Esophagus (tissue), 2 donors: ENCODE data around the gene ARHGEF19. TPM values are rescaled to one million over a fixed set of nuclear protein-coding genes. Genes with fewer than 3 reads are reported as not detected.
A peak's percentile ranks its signal among the peaks of the same experiment; 100 is the strongest.

Experiments used
- H3K27ac ChIP-seq, 2 donors: one replicate each; pipeline ENCODE4 v1.5.1; 2013; ENCODE audit warnings: low read depth in 2 of 2, mild to moderate bottlenecking in 2 of 2, inconsistent platforms in 1 of 2, low read length in 1 of 2, moderate library complexity in 1 of 2
- H3K27me3 ChIP-seq, 2 donors: one replicate each; pipeline ENCODE4 v1.6.1; 2013; ENCODE audit warnings: low read length in 2 of 2, control low read depth in 1 of 2, mild to moderate bottlenecking in 1 of 2; ENCODE audit not compliant: insufficient read depth in 2 of 2, control insufficient read depth in 1 of 2
- H3K36me3 ChIP-seq, 2 donors: one replicate each; pipeline ENCODE4 v1.6.1; 2013; ENCODE audit warnings: low read length in 1 of 2; ENCODE audit not compliant: control insufficient read depth in 2 of 2, insufficient read depth in 2 of 2
- H3K4me1 ChIP-seq, 2 donors: one replicate each; pipeline ENCODE4 v1.6.1; 2013; ENCODE audit warnings: low read length in 1 of 2; ENCODE audit not compliant: control insufficient read depth in 2 of 2, insufficient read depth in 2 of 2
- H3K4me3 ChIP-seq, 2 donors: one replicate each; pipeline ENCODE4 v1.5.1; 2013; ENCODE audit warnings: low read length in 2 of 2, mild to moderate bottlenecking in 2 of 2, low read depth in 1 of 2, moderate library complexity in 1 of 2
- H3K9me3 ChIP-seq, 2 donors: one replicate each; pipeline ENCODE4 v1.6.1; 2013; ENCODE audit warnings: mild to moderate bottlenecking in 2 of 2, low read depth in 1 of 2, low read length in 1 of 2, moderate library complexity in 1 of 2; ENCODE audit not compliant: control insufficient read depth in 2 of 2, insufficient read depth in 1 of 2
- WGBS, 2 donors: extraction: QIAGEN DNeasy Blood & Tissue Kit; methylation state at CpG; one replicate each; pipeline ENCODE4 v1.1.7; 2013; 5-methylcytosine and 5-hydroxymethylcytosine counted together
- polyA plus RNA-seq, 2 donors: library from polyadenylated mRNA; stranded (reverse); fragments of 200-250 nt; gene quantifications; one replicate each; pipeline ENCODE4 v1.2.3, GENCODE V29; 2013
- donor health status: healthy with polysubstance abuse.
- donor health status: Bipolar disorder and iron deficiency.

The ARHGEF19 gene
- polyA plus RNA-seq, 2 donors, result 20.1 to 31.1 TPM

GRCh38 chr1:16236511-16237342 lies 24.3 kb upstream of the ARHGEF19 start, which contains the start of gene CPLANE2:
Gene CPLANE2, minus strand, starts transcription at chr1:16237183. Its CDS starts 441 bp downstream, at chr1:16236742.
- peak within 1 kb of the TSS; percentile 53 to 61 for H3K4me3 ChIP-seq
- H3K27me3 ChIP-seq, result no peaks in the 10 kb centered on the region
- H3K9me3 ChIP-seq, result no peaks in the 10 kb centered on the region
- H3K27ac ChIP-seq, result peak within 1 kb of the TSS; percentile 92 to 99
- peaks cover 10 to 11% of the 10 kb centered on the region in 2 donors for H3K36me3 ChIP-seq
- 1 to 4% methylated on average over 44 to 57 of the region's 57 CpGs for WGBS, 2 donors
- H3K4me1 ChIP-seq, result peaks cover 0 to 13% of the 10 kb centered on the region in 2 donors

GRCh38 chr1:16235944-16236510 lies 23.6 kb upstream of the ARHGEF19 start:
- Histone ChIP-seq H3K27ac (peak overlapping the region; percentile 90 to 99), H3K27me3 (no peaks in the 10 kb centered on the region), H3K4me1 (peaks cover 0 to 8% of the 10 kb centered on the region in 2 donors), H3K9me3 (no peaks in the 10 kb centered on the region), H3K4me3 (peak overlapping the region; percentile 53 to 61), H3K36me3 (peaks cover 10 to 12% of the 10 kb centered on the region in 2 donors)
- 32 to 35% methylated on average over 6 of the region's 6 CpGs for WGBS, 2 donors

- peaks cover 10 to 16% of the 10 kb centered on the region in 2 donors for H3K36me3 ChIP-seq
- H3K9me3 ChIP-seq, result no peaks in the 10 kb centered on the region
- 90 to 96% methylated on average over 2 of the region's 2 CpGs for WGBS, 2 donors
- H3K27ac ChIP-seq, result peak overlapping the region; percentile 57 to 75
- no peaks in the 10 kb centered on the region for H3K27me3 ChIP-seq
- H3K4me3 ChIP-seq, result no peak overlapping the region
- H3K4me1 ChIP-seq, result peaks cover 0 to 8% of the 10 kb centered on the region in 2 donors
These were observed 22.9 kb upstream of the ARHGEF19 start for GRCh38 chr1:16235347-16235746.

GRCh38 chr1:16233431-16233830 lies 21.0 kb upstream of the ARHGEF19 start:
- H3K36me3 ChIP-seq, result peaks cover 10 to 16% of the 10 kb centered on the region in 2 donors
- H3K4me3 ChIP-seq, result no peak overlapping the region
- H3K4me1 ChIP-seq, result peaks cover 0 to 8% of the 10 kb centered on the region in 2 donors
- WGBS, 2 donors, result 95 to 97% methylated on average over 8 of the region's 8 CpGs
- H3K9me3 ChIP-seq, result no peaks in the 10 kb centered on the region
- no peak overlapping the region for H3K27ac ChIP-seq
- H3K27me3 ChIP-seq, result no peaks in the 10 kb centered on the region

GRCh38 chr1:16232316-16232710 lies 19.9 kb upstream of the ARHGEF19 start:
- Histone ChIP-seq H3K9me3 (no peaks in the 10 kb centered on the region), H3K27ac (no peak overlapping the region), H3K36me3 (peaks cover 10 to 16% of the 10 kb centered on the region in 2 donors), H3K4me3 (no peak overlapping the region), H3K27me3 (no peaks in the 10 kb centered on the region), H3K4me1 (peaks cover 0 to 6% of the 10 kb centered on the region in 2 donors)
- 92 to 96% methylated on average over 5 of the region's 5 CpGs for WGBS, 2 donors

GRCh38 chr1:16231331-16232315 lies 19.2 kb upstream of the ARHGEF19 start:
- no peak overlapping the region for H3K4me3 ChIP-seq
- 91 to 92% methylated on average over 34 to 35 of the region's 35 CpGs for WGBS, 2 donors
- H3K4me1 ChIP-seq, result peaks cover 0 to 6% of the 10 kb centered on the region in 2 donors
- no peaks in the 10 kb centered on the region for H3K27me3 ChIP-seq
- H3K9me3 ChIP-seq, result no peaks in the 10 kb centered on the region
- H3K27ac ChIP-seq, result no peak overlapping the region
- peaks cover 10 to 16% of the 10 kb centered on the region in 2 donors for H3K36me3 ChIP-seq

- 90 to 92% methylated on average over 13 of the region's 13 CpGs for WGBS, 2 donors
- Histone ChIP-seq H3K9me3 (no peaks in the 10 kb centered on the region), H3K4me3 (no peak overlapping the region), H3K27me3 (no peaks in the 10 kb centered on the region), H3K36me3 (peaks cover 10 to 16% of the 10 kb centered on the region in 2 donors), H3K4me1 (no peaks in the 10 kb centered on the region), H3K27ac (no peak overlapping the region)
These were observed 18.3 kb upstream of the ARHGEF19 start for GRCh38 chr1:16230744-16231143.

- no peaks in the 10 kb centered on the region for H3K4me1 ChIP-seq
- WGBS, 2 donors, result 81 to 85% methylated on average over 13 of the region's 13 CpGs
- no peaks in the 10 kb centered on the region for H3K27me3 ChIP-seq
- no peak overlapping the region for H3K27ac ChIP-seq
- H3K36me3 ChIP-seq, result peaks cover 10 to 16% of the 10 kb centered on the region in 2 donors
- no peaks in the 10 kb centered on the region for H3K9me3 ChIP-seq
- no peak overlapping the region for H3K4me3 ChIP-seq
These were observed 17.7 kb upstream of the ARHGEF19 start for GRCh38 chr1:16229976-16230740.
